ENCODE data around the gene DIDO1. TPM values are rescaled to one million over a fixed set of nuclear protein-coding genes. Genes with fewer than 3 reads are reported as not detected.

DIDO1 gene
- total and polyA plus RNA-seq, 2 of the 13 experiments (the other 11 are each of a cell fraction or from before 2014, with no cell fraction given), result 75.0 to 75.1 TPM

DNA sequence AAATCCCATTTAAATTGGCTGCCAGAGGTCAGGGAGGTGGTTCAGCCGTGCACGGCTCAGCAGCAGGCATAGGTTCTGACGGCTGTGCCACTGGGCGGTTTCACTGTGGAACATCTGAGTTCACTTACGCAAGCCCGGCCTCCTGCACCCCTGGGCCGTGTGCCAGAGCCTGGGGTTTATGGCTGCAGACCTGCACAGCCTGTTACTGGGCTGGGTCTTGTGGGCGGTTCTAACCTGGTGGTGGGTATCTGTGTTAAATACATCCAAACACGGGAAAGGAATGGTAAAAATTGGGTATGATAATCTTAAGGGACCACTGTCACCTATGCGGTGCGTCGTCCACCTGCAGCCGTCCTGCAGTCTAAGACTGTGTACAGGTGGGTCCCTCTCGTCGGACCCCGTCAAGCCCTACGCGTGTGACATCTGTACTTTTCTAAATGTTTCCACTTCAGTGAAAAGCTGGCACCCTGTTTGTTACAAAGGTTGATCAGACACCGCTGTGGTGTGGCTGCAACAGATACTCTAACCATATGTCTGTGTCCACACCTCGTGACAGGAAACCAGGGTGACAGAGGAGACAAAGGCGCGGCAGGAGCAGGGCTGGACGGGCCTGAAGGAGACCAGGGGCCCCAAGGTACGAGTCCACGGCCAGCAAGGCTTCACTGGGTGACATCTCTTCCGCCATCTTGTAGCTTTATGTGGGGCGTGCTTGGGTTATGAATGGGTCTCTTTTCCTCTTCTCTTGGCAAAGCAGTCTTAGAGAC is 88.0 kb downstream of the DIDO1 start (continued):
- TF ChIP-seq ZBTB1 (CRISPR knock-in tag; IDR thresholded peaks at IDR 0.05; ENCODE audit: borderline replicate concordance) (no peak), ZFP82 (CRISPR knock-in tag; IDR thresholded peaks at IDR 0.05; ENCODE audit: borderline replicate concordance) (no peak), ZC3H4 (CRISPR knock-in tag; IDR thresholded peaks at IDR 0.05; ENCODE audit: borderline replicate concordance) (no peak), DPF2 (CRISPR knock-in tag; IDR thresholded peaks at IDR 0.05; ENCODE audit: borderline replicate concordance, low read depth) (0 out of 2 replicates have a peak, but pooled peaks have one; percentile 49), ZNF563 (CRISPR knock-in tag; IDR thresholded peaks at IDR 0.05) (no peak), HOXA3 (CRISPR knock-in tag; IDR thresholded peaks at IDR 0.05) (no peak), ZNF775 (CRISPR knock-in tag; IDR thresholded peaks at IDR 0.05; ENCODE audit: borderline replicate concordance) (no peak), ZNF564 (CRISPR knock-in tag; IDR thresholded peaks at IDR 0.05) (no peak), ZNF230 (CRISPR knock-in tag; IDR thresholded peaks at IDR 0.05) (0 out of 2 replicates have a peak, but pooled peaks have one; percentile 25), SKI (IDR thresholded peaks at IDR 0.05; ENCODE audit: partially characterized antibody) (no peak), ZNF747 (CRISPR knock-in tag; IDR thresholded peaks at IDR 0.05; ENCODE audit: borderline replicate concordance) (no peak), KLF16 (CRISPR knock-in tag; IDR thresholded peaks at IDR 0.05) (no peak), ZNF614 (CRISPR knock-in tag; IDR thresholded peaks at IDR 0.05; ENCODE audit: borderline replicate concordance) (no peak), ZNF33B (CRISPR knock-in tag; IDR thresholded peaks at IDR 0.05) (no peak)
- TF ChIP-seq, protein P1, sequence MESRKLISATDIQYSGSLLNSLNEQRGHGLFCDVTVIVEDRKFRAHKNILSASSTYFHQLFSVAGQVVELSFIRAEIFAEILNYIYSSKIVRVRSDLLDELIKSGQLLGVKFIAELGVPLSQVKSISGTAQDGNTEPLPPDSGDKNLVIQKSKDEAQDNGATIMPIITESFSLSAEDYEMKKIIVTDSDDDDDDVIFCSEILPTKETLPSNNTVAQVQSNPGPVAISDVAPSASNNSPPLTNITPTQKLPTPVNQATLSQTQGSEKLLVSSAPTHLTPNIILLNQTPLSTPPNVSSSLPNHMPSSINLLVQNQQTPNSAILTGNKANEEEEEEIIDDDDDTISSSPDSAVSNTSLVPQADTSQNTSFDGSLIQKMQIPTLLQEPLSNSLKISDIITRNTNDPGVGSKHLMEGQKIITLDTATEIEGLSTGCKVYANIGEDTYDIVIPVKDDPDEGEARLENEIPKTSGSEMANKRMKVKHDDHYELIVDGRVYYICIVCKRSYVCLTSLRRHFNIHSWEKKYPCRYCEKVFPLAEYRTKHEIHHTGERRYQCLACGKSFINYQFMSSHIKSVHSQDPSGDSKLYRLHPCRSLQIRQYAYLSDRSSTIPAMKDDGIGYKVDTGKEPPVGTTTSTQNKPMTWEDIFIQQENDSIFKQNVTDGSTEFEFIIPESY (CRISPR knock-in tag; IDR thresholded peaks at IDR 0.05), result peak; percentile 26; the same call in 1 of the 2 replicates
- TF ChIP-seq, protein P2, sequence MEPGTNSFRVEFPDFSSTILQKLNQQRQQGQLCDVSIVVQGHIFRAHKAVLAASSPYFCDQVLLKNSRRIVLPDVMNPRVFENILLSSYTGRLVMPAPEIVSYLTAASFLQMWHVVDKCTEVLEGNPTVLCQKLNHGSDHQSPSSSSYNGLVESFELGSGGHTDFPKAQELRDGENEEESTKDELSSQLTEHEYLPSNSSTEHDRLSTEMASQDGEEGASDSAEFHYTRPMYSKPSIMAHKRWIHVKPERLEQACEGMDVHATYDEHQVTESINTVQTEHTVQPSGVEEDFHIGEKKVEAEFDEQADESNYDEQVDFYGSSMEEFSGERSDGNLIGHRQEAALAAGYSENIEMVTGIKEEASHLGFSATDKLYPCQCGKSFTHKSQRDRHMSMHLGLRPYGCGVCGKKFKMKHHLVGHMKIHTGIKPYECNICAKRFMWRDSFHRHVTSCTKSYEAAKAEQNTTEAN (CRISPR knock-in tag; conservative IDR thresholded peaks at IDR 0.05), result no peak
- TF ChIP-seq, protein P3, sequence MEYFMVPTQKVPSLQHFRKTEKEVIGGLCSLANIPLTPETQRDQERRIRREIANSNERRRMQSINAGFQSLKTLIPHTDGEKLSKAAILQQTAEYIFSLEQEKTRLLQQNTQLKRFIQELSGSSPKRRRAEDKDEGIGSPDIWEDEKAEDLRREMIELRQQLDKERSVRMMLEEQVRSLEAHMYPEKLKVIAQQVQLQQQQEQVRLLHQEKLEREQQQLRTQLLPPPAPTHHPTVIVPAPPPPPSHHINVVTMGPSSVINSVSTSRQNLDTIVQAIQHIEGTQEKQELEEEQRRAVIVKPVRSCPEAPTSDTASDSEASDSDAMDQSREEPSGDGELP (IDR thresholded peaks at IDR 0.05; ENCODE audit: borderline replicate concordance, low read depth), result peak; percentile 54; the same call in 1 of the 2 replicates
- TF ChIP-seq, protein P4, sequence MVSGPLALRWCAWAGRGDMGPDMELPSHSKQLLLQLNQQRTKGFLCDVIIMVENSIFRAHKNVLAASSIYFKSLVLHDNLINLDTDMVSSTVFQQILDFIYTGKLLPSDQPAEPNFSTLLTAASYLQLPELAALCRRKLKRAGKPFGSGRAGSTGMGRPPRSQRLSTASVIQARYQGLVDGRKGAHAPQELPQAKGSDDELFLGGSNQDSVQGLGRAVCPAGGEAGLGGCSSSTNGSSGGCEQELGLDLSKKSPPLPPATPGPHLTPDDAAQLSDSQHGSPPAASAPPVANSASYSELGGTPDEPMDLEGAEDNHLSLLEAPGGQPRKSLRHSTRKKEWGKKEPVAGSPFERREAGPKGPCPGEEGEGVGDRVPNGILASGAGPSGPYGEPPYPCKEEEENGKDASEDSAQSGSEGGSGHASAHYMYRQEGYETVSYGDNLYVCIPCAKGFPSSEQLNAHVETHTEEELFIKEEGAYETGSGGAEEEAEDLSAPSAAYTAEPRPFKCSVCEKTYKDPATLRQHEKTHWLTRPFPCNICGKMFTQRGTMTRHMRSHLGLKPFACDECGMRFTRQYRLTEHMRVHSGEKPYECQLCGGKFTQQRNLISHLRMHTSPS (CRISPR knock-in tag; IDR thresholded peaks at IDR 0.05; ENCODE audit: low read depth), result peak; percentile 69; the same call in 1 of the 2 replicates
- TF ChIP-seq, protein P5, sequence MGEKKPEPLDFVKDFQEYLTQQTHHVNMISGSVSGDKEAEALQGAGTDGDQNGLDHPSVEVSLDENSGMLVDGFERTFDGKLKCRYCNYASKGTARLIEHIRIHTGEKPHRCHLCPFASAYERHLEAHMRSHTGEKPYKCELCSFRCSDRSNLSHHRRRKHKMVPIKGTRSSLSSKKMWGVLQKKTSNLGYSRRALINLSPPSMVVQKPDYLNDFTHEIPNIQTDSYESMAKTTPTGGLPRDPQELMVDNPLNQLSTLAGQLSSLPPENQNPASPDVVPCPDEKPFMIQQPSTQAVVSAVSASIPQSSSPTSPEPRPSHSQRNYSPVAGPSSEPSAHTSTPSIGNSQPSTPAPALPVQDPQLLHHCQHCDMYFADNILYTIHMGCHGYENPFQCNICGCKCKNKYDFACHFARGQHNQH (CRISPR knock-in tag; IDR thresholded peaks at IDR 0.05), result no peak
- TF ChIP-seq, protein P6, sequence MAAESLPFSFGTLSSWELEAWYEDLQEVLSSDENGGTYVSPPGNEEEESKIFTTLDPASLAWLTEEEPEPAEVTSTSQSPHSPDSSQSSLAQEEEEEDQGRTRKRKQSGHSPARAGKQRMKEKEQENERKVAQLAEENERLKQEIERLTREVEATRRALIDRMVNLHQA (CRISPR knock-in tag; IDR thresholded peaks at IDR 0.05), result no peak

Measured in HepG2 (cell line).